MM.1S (cell line): ENCODE measurements around the gene L1CAM.

ENCODE experiments used
- DNase-seq: peaks from one replicate; pipeline ENCODE4 v3.0.0-alpha.2; 2015
- H2AFZ ChIP-seq: fragments of 300-600 bp; sonication (generic); 2 replicates; pipeline ENCODE4 v1.6.0; 2016; ENCODE audit warnings: antibody characterized with exemption, low read length
- H3F3A ChIP-seq: fragments of 300-600 bp; sonication (generic); 2 replicates; pipeline ENCODE4 v1.6.1; 2016; ENCODE audit warnings: mild to moderate bottlenecking, antibody characterized with exemption, low read length, moderate library complexity, mixed read lengths; ENCODE audit not compliant: insufficient read depth
- H3K27ac ChIP-seq: fragments of 300-600 bp; sonication (generic); 2 replicates; pipeline ENCODE4 v1.5.1; 2016; ENCODE audit warnings: mild to moderate bottlenecking, low read length
- H3K27me3 ChIP-seq: fragments of 300-600 bp; sonication (generic); replicated peaks from 2 replicates; pipeline ENCODE4 v1.6.0; 2016; ENCODE audit warnings: low read length; ENCODE audit not compliant: insufficient read depth
- H3K36me3 ChIP-seq: fragments of 300-600 bp; sonication (generic); replicated peaks from 2 replicates; pipeline ENCODE4 v1.6.1; 2016; ENCODE audit warnings: mild to moderate bottlenecking, low read length, mixed read lengths; ENCODE audit not compliant: insufficient read depth
- H3K4me1 ChIP-seq: fragments of 300-600 bp; sonication (generic); 2 replicates; pipeline ENCODE4 v1.6.1; 2016; ENCODE audit warnings: low read length, mixed read lengths
- H3K4me2 ChIP-seq: fragments of 300-600 bp; sonication (generic); 2 replicates; pipeline ENCODE4 v1.6.0; 2016; ENCODE audit warnings: low read depth, low read length
- H3K4me3 ChIP-seq: fragments of 300-600 bp; sonication (generic); 2 replicates; pipeline ENCODE4 v1.5.1; 2016; ENCODE audit warnings: low read length, mixed read lengths
- H3K79me2 ChIP-seq: fragments of 300-600 bp; sonication (generic); 2 replicates; pipeline ENCODE4 v1.6.1; 2016; ENCODE audit warnings: mixed run types, low read length, mixed read lengths
- H3K9ac ChIP-seq: fragments of 300-600 bp; sonication (generic); 2 replicates; pipeline ENCODE4 v1.6.1; 2016; ENCODE audit warnings: low read length, mixed read lengths
- H3K9me2 ChIP-seq: fragments of 300-600 bp; sonication (generic); replicated peaks from 2 replicates; pipeline ENCODE4 v1.6.1; 2016; ENCODE audit warnings: mild to moderate bottlenecking, low read length, mixed read lengths; ENCODE audit not compliant: insufficient read depth
- H3K9me3 ChIP-seq: fragments of 300-600 bp; sonication (generic); replicated peaks from 2 replicates; pipeline ENCODE4 v1.6.1; 2016; ENCODE audit warnings: mild to moderate bottlenecking, low read length, mixed read lengths; ENCODE audit not compliant: insufficient read depth
- H4K20me1 ChIP-seq: fragments of 300-600 bp; sonication (generic); 2 replicates; pipeline ENCODE4 v1.6.1; 2016; ENCODE audit warnings: mild to moderate bottlenecking, low read length, moderate library complexity, mixed read lengths; ENCODE audit not compliant: insufficient read depth
- CTCF ChIP-seq: fragments of 300-600 bp; sonication (generic); IDR thresholded peaks from 2 replicates; pipeline ENCODE4 v1.5.1; 2016; ENCODE audit warnings: antibody characterized with exemption, low read length, mixed read lengths
- EZH2 ChIP-seq: fragments of 300-600 bp; sonication (generic); optimal IDR thresholded peaks from 2 replicates; pipeline ENCODE3; 2017; ENCODE audit warnings: low read depth, mild to moderate bottlenecking, antibody characterized with exemption, low read length, mixed read lengths
- EZH2phosphoT487 ChIP-seq: fragments of 300-600 bp; sonication (generic); IDR thresholded peaks from 2 replicates; pipeline ENCODE4 v1.6.1; 2018; ENCODE audit warnings: antibody characterized with exemption, low read length

L1CAM gene

GRCh38 chrX:153868576-153869472 lies 17.1 kb downstream of the L1CAM start:
- DNase-seq: no peak
- no peaks in the 10 kb centered on the region for H4K20me1 ChIP-seq
- no peaks in the 10 kb centered on the region for H3K79me2 ChIP-seq
- H3K4me1 ChIP-seq: no peaks in the 10 kb centered on the region
- H3K4me3 ChIP-seq: no peak overlapping the region
- no peaks in the 10 kb centered on the region for H3F3A ChIP-seq
- no peak for TF ChIP-seq CTCF
- TF ChIP-seq EZH2: no peak
- TF ChIP-seq EZH2phosphoT487: no peak
- no peak overlapping the region for H3K4me2 ChIP-seq
- H3K9ac ChIP-seq: no peak overlapping the region
- H3K9me3 ChIP-seq: no peaks in the 10 kb centered on the region
- H3K36me3 ChIP-seq: no peaks in the 10 kb centered on the region
- H3K27ac ChIP-seq: no peak overlapping the region
- no peaks in the 10 kb centered on the region for H3K9me2 ChIP-seq
- peaks cover 52% of the 10 kb centered on the region for H3K27me3 ChIP-seq
- no peak overlapping the region for H2AFZ ChIP-seq

- no peaks in the 10 kb centered on the region for H3K9me2 ChIP-seq
- no peaks in the 10 kb centered on the region for H4K20me1 ChIP-seq
- H3K27ac ChIP-seq: no peak overlapping the region
- H3K36me3 ChIP-seq: no peaks in the 10 kb centered on the region
- no peak for TF ChIP-seq EZH2
- TF ChIP-seq CTCF: no peak
- no peak for TF ChIP-seq EZH2phosphoT487
- H3K4me1 ChIP-seq: no peaks in the 10 kb centered on the region
- H3K9me3 ChIP-seq: no peaks in the 10 kb centered on the region
- H3F3A ChIP-seq: no peaks in the 10 kb centered on the region
- DNase-seq: no peak
- H3K27me3 ChIP-seq: peaks cover 54% of the 10 kb centered on the region
- no peaks in the 10 kb centered on the region for H3K79me2 ChIP-seq
- H2AFZ ChIP-seq: no peak overlapping the region
- no peak overlapping the region for H3K4me2 ChIP-seq
- H3K4me3 ChIP-seq: no peak overlapping the region
- H3K9ac ChIP-seq: no peak overlapping the region
Observed at GRCh38 chrX:153867671-153868070, 18.3 kb downstream of the L1CAM start.

GRCh38 chrX:153867139-153867538 lies 18.8 kb downstream of the L1CAM start:
- Histone ChIP-seq H3K27me3 (peaks cover 55% of the 10 kb centered on the region), H2AFZ (no peak overlapping the region), H3K27ac (no peak overlapping the region), H3K9me2 (no peaks in the 10 kb centered on the region), H3K4me2 (no peak overlapping the region), H3K9ac (no peak overlapping the region), H3K9me3 (no peaks in the 10 kb centered on the region), H3K79me2 (no peaks in the 10 kb centered on the region), H3K4me3 (no peak overlapping the region), H3F3A (no peaks in the 10 kb centered on the region), H3K36me3 (no peaks in the 10 kb centered on the region), H3K4me1 (no peaks in the 10 kb centered on the region), H4K20me1 (no peaks in the 10 kb centered on the region)
- TF ChIP-seq EZH2: no peak
- no peak for TF ChIP-seq CTCF
- TF ChIP-seq EZH2phosphoT487: no peak
- no peak for DNase-seq
